Measurements from ENCODE around the gene RCOR2.

RCOR2 gene

DNA sequence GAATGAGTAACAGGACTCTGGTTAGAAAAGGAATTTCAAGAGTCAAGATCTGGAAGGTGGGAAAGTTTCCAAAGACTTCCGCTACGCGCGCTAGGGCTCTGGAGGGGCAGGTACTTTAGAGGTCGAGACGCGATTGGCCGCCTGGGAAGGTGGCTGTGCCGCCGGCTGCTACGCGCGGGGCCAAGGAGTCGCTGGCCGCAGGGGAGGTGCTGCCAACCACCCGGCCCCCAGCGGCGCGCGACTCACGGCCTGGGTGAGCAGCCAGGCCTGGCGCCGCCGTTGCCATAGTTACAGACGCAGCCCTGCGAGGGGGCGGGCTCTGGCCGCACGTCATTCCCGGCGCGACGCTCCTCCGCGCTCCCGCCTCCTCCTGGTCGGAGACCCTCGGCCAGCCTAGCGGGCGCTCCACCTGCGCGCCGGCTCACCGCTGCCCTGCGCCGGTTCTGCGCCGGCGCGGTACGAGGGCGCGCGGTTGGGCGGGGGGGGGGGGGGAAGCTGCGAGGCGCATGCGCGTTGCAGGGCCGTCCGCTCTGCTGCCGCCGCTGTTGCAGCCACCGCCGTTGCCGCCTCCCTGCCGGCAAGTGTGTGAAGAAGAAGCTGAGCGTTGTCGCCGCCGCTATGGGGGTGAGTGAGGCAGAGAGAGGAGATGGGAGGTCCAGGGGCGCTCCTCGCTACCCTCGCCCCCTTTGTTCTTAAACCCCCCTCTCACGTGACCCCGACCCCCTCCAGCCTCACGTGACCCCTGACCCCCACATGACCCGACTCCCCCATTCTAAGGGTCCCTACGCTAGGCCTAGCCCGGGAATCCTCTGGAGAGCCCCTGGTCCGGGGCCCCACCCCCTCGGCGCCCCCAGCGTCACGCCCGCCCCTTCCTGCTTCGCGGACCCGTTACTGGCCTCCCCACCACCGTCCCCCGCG lies 21.8 kb upstream of the RCOR2 start, which contains the start of gene NAA40:
TSS of gene NAA40 (plus strand) at position 524 of the 918 bp plus-strand sequence. CDS start at position 619, 95 bp downstream.
- TF ChIP-seq, protein P1, sequence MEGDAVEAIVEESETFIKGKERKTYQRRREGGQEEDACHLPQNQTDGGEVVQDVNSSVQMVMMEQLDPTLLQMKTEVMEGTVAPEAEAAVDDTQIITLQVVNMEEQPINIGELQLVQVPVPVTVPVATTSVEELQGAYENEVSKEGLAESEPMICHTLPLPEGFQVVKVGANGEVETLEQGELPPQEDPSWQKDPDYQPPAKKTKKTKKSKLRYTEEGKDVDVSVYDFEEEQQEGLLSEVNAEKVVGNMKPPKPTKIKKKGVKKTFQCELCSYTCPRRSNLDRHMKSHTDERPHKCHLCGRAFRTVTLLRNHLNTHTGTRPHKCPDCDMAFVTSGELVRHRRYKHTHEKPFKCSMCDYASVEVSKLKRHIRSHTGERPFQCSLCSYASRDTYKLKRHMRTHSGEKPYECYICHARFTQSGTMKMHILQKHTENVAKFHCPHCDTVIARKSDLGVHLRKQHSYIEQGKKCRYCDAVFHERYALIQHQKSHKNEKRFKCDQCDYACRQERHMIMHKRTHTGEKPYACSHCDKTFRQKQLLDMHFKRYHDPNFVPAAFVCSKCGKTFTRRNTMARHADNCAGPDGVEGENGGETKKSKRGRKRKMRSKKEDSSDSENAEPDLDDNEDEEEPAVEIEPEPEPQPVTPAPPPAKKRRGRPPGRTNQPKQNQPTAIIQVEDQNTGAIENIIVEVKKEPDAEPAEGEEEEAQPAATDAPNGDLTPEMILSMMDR (conservative IDR thresholded peaks at IDR 0.05; ENCODE audit: low read depth, low read length): no peak
- H3K4me3 ChIP-seq (ENCODE audit: low read depth, low read length): peak within 1 kb of the TSS; percentile 73
- peak; percentile 95 for DNase-seq (ENCODE audit: low read depth)

DNA sequence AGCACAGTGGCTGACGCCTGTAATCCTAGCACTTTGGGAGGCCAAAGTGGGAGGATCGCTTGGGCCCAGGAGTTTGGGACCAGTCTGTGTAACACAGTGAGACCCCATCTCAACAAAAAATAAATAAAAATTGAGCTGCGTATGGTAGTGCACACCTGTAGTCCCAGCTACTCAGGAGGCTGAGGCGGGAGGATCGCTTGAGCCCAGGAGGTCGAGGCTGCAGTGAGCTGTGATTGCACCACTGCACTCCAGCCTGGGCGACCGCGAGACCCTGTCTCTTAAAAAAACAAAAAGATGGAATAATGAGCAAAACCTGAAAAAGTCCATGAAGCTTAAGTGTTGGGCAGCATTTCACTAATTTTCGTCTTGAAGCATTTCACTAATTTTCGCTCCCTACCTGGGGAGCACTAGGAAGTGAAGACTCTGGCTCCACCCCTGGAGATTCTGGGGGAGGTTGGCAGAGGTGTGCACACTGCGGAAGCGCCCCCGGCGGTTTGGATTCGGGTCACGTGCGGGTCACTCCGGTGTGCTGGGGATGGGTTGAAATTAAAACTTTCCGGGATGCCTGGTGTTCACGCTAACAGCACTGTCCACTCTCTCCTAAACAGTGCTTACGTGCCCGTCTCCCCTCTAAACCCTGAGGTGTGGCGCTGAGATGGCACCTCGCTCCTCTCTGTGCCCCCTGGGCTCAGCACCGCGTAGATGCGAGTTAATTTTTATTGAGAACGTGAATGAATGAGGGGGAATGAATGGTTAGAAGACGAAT lies 20.9 kb upstream of the RCOR2 start:
- TF ChIP-seq, protein P1 (conservative IDR thresholded peaks at IDR 0.05; ENCODE audit: low read depth, low read length): peak; percentile 2

DNA sequence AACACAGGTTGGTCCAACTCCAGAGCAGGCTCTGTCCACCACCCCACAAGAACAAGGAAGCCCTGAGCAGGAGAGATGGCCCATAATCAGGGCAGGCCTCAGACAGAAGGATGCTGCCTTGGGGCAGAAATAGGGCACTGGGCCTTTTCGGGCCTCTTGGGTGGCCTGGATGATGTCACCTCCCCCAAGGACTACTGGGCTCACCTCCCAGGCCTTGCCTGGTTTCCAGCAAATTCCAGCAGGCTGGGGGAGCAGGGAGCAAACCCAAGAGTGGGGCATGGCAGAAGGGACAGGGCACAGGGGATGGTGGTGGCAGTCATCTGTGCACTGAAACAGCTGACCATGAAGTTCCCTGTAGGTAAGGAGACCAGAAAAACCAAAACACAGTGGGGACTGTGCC lies 16.5 kb upstream of the RCOR2 start:
- H3K4me3 ChIP-seq (ENCODE audit: low read depth, low read length): no peak overlapping the region
- TF ChIP-seq, protein P1 (conservative IDR thresholded peaks at IDR 0.05; ENCODE audit: low read depth, low read length): no peak
- DNase-seq (ENCODE audit: low read depth): no peak

More for the DNA sequence above, 20.9 kb upstream of the RCOR2 start:
- no peak for DNase-seq (ENCODE audit: low read depth)
- H3K4me3 ChIP-seq (ENCODE audit: low read depth, low read length): peak overlapping the region; percentile 73

DNA sequence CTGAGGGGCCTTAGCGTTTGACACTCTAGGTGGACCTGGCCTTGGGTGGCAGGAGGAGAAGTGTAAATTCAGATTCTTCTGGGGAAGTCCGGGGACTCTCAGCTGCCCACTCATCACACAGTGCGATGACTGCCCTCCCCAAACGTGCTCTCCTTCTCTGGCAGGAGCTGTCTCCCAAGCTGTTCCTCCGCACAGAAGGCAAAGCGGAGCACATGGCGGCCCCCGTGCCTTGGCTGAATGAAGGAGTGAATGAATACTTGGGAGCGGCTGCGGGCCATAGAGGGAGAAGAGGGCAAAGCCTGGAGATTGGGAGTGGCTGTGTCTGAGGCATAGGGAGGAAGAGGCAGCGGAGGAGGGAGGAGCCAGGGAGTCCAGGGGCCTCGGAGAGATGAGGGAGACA lies 14.9 kb upstream of the RCOR2 start:
- DNase-seq (ENCODE audit: low read depth): no peak
- TF ChIP-seq, protein P1 (conservative IDR thresholded peaks at IDR 0.05; ENCODE audit: low read depth, low read length): no peak
- H3K4me3 ChIP-seq (ENCODE audit: low read depth, low read length): no peak overlapping the region

DNA sequence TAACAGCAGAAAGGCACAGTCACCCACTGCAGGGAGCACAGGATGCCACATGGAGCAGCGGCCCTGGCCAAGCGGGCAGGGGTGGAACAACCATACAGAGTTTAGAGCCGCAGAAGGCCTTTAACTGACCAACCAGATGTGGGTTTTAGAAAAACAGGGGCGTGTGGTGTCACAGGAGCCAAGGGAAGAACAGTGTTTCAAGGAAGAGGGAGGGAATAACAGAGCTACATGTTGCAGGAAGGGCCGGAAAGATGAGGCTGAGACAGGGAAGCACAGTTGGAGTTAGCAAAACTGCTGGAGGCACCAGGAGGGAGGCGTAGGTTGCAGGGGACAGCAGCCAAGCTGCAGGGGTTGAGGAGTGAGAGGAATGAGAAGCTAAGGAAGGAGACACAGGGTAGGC lies 14.1 kb upstream of the RCOR2 start:
- DNase-seq (ENCODE audit: low read depth): peak; percentile 35
- TF ChIP-seq, protein P1 (conservative IDR thresholded peaks at IDR 0.05; ENCODE audit: low read depth, low read length): no peak
- no peak overlapping the region for H3K4me3 ChIP-seq (ENCODE audit: low read depth, low read length)

DNA sequence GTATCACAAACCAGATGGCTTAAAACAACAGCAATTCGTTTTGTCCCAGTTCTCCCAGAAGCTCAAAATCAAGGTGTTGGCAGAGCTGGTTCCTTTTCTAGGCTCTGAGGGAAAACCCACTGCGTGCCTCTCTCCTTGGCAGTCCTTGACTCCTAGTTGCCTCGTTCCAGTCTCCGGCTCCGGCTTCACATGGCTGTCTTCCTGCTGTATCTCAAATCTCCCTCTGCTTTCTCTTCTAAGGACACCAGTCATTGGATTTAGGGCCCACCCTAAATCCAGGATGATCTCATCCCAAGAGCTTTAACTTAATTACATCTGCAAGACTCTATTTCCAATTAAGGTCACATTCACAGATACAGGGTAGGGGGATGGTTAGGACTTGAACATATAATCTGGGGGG lies 12.7 kb upstream of the RCOR2 start:
- TF ChIP-seq, protein P1 (conservative IDR thresholded peaks at IDR 0.05; ENCODE audit: low read depth, low read length): no peak
- no peak for DNase-seq (ENCODE audit: low read depth)
- no peak overlapping the region for H3K4me3 ChIP-seq (ENCODE audit: low read depth, low read length)

Measured in choroid plexus epithelial cell (primary cell).